Measurements from ENCODE around the gene ALX4. TPM values are rescaled to one million over a fixed set of nuclear protein-coding genes. Genes with fewer than 3 reads are reported as not detected.

ALX4 gene
- total and polyA plus RNA-seq, 9 of the 15 experiments (the other 6 are each of a cell fraction or from before 2014, with no cell fraction given) = 0.07 to 1.2 (median 0.33) TPM

DNA sequence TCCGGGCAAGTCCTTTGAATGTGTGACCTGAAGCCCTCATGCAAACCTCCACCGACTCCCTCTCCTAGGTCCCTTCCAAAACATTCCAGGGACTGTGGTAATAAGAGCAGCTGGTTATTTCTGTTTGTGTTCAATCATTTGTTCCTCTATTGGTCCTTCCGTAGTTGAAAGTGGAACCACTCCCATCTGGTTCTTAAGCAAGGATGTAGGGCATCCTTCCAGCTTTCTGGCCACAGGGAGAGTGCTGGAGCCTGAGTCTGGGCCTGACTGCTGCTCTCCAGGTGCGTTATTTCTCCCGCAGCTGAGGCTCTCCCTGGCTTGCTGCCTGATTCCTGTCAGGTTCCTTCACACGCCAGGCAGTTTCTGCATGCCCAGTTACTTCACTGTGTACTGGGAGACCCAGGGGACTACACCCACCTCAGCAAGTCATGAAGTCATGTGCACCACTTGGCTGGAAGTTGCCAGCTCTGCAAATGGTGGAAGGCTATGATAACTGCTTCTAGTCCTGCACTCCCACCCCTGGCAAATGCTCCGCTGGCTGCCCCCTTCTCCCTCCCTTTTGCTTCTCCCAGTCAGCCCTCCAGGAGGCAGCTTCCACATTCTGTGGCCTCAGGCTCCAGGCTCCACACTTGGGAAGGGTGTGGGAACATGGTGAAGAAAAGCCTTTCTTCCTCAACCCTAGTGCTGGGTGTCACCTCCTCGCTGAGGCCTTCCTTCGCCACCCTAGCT is 4.0 kb upstream of the ALX4 start:
- no peak for DNase-seq (ENCODE audit: extremely low read depth in 1 of 4, low spot score in 3 of 4)
- no TSS peak for BruUV-seq (replicated peaks)

More for the DNA sequence above, 4.0 kb upstream of the ALX4 start:
- Histone ChIP-seq H3K27ac (ENCODE audit: extremely low read depth, low read depth, low read length) (no peak overlapping the region), H3K4me3 (no peak overlapping the region), H3K27me3 (ENCODE audit: control insufficient read depth in 2 of 2, insufficient read depth in 2 of 2, low read length in 2 of 2) (peaks cover 24 to 82% of the 10 kb centered on the region in 2 experiments), H3K9ac (ENCODE audit: insufficient read depth in 1 of 2, low read depth in 2 of 2, low read length in 2 of 2) (no peak overlapping the region), H3K4me1 (replicated peaks in 1 of 2; ENCODE audit: control insufficient read depth in 2 of 2, insufficient read depth in 2 of 2, low read length in 2 of 2) (peaks cover 2 to 36% of the 10 kb centered on the region in 2 experiments; a peak in 2 of 5 replicates), H2AFZ (ENCODE audit: low read depth, low read length) (no peak overlapping the region), H3K36me3 (ENCODE audit: control insufficient read depth, insufficient read depth, low read length) (no peaks in the 10 kb centered on the region), H3K79me2 (ENCODE audit: control insufficient read depth, insufficient read depth, low read length) (no peaks in the 10 kb centered on the region), H3K4me2 (ENCODE audit: insufficient read depth, low read length) (no peak overlapping the region), H3K9me1 (ENCODE audit: control insufficient read depth, insufficient read depth, low read length) (no peaks in the 10 kb centered on the region), H4K20me1 (replicated peaks; ENCODE audit: control insufficient read depth, insufficient read depth, low read length) (0 out of 2 replicates have a peak, but pooled peaks cover 3% of the 10 kb centered on the region), H3K9me3 (replicated peaks; ENCODE audit: control insufficient read depth, insufficient read depth, low read depth, low read length) (no peaks in the 10 kb centered on the region)
- intact Hi-C loops (cut with micrococcal nuclease) (no loop called here), in situ Hi-C loops (cut with MboI) (no loop called here)
- ChIA-PET POLR2A (interaction anchor here (0.6 to 0.7 kb wide), 2 partner anchors 22 to 51 kb away, joined by 3 to 5 read pairs; no protein-coding TSS in a partner anchor), CTCF (ENCODE audit: low intra/inter-chr PET ratio) (no interaction called here)
- ATAC-seq = no peak
- TF ChIP-seq DACH1 (IDR thresholded peaks at IDR 0.05; ENCODE audit: partially characterized antibody) = no peak
- TF ChIP-seq, protein P1, sequence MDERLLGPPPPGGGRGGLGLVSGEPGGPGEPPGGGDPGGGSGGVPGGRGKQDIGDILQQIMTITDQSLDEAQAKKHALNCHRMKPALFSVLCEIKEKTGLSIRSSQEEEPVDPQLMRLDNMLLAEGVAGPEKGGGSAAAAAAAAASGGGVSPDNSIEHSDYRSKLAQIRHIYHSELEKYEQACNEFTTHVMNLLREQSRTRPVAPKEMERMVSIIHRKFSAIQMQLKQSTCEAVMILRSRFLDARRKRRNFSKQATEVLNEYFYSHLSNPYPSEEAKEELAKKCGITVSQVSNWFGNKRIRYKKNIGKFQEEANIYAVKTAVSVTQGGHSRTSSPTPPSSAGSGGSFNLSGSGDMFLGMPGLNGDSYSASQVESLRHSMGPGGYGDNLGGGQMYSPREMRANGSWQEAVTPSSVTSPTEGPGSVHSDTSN (CRISPR knock-in tag; IDR thresholded peaks at IDR 0.05; ENCODE audit: low read depth) = peak; percentile 5; the same call in 1 of the 2 replicates
- TF ChIP-seq, protein P1 (tag; conservative IDR thresholded peaks at IDR 0.05; ENCODE audit: low read depth) = no peak
- TF ChIP-seq HSF4 (CRISPR knock-in tag; IDR thresholded peaks at IDR 0.05; ENCODE audit: borderline replicate concordance) = no peak
- no peak for TF ChIP-seq ZSCAN32 (CRISPR knock-in tag; IDR thresholded peaks at IDR 0.05)
- TF ChIP-seq, protein P2, sequence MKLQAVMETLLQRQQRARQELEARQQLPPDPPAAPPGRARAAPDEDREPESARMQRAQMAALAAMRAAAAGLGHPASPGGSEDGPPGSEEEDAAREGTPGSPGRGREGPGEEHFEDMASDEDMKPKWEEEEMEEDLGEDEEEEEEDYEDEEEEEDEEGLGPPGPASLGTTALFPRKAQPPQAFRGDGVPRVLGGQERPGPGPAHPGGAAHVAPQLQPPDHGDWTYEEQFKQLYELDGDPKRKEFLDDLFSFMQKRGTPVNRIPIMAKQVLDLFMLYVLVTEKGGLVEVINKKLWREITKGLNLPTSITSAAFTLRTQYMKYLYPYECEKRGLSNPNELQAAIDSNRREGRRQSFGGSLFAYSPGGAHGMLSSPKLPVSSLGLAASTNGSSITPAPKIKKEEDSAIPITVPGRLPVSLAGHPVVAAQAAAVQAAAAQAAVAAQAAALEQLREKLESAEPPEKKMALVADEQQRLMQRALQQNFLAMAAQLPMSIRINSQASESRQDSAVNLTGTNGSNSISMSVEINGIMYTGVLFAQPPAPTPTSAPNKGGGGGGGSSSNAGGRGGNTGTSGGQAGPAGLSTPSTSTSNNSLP (IDR thresholded peaks at IDR 0.05; ENCODE audit: borderline replicate concordance, low read depth, low read length) = no peak
- TF ChIP-seq, protein P3, sequence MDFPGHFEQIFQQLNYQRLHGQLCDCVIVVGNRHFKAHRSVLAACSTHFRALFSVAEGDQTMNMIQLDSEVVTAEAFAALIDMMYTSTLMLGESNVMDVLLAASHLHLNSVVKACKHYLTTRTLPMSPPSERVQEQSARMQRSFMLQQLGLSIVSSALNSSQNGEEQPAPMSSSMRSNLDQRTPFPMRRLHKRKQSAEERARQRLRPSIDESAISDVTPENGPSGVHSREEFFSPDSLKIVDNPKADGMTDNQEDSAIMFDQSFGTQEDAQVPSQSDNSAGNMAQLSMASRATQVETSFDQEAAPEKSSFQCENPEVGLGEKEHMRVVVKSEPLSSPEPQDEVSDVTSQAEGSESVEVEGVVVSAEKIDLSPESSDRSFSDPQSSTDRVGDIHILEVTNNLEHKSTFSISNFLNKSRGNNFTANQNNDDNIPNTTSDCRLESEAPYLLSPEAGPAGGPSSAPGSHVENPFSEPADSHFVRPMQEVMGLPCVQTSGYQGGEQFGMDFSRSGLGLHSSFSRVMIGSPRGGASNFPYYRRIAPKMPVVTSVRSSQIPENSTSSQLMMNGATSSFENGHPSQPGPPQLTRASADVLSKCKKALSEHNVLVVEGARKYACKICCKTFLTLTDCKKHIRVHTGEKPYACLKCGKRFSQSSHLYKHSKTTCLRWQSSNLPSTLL (IDR thresholded peaks at IDR 0.05) = no peak
- no peak for FAIRE-seq
- WGBS (ENCODE audit: insufficient coverage, low coverage, missing lambda C conversion rate) = 10% methylated on average over 9 of the region's 9 CpGs
